ENCODE measurements around the gene NKX2-8. TPM values are rescaled to one million over a fixed set of nuclear protein-coding genes. Genes with fewer than 3 reads are reported as not detected.

NKX2-8 gene
- total RNA-seq, 1 experiment from 2014 or later: 0.18 TPM

DNA sequence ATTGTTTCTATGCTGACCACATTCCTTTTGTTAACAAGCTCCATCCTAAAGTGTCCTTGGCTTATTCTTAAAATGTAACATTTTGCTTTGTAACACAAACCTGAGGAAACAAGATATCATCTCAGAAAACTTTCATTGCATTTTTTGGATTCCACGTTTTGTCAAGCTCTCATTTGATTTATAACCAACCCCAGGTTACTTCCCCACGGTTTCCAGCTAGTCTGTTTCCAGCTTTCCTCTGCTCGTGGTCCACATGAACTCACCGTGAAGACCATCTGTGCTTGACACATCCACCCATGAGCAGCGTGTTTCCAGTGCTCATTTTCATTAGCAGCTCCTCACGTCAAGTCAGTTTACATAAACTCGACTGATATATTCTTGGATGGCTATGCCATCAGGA is 6.4 kb upstream of the NKX2-8 start:
- H3K27me3 ChIP-seq (ENCODE audit: control insufficient read depth, insufficient read depth, low read length): peaks cover 15% of the 10 kb centered on the region
- in situ Hi-C loops (cut with HindIII; ENCODE audit: low pct_unique_long_range_greater_than_20kb, low sequenced_read_pairs): no loop called here

DNA sequence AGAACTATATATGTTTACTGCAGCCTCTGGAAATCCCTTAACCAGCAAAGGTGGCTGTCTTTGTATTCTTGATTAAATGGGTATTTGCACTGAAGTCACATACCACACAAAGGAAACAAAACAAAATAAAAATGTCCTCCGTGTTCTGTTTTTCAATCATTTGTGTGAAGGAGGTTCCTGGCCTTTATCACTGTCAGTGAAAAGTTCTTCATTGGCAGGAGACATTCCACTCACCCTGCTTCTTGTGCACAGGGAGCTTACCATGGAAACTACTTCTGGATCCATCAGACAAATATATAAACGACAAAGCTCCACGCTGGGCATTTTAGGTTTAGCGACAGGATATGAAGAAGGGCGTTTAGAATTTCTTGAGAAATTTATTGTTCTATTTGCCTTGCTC is 5.7 kb upstream of the NKX2-8 start:
- DNase-seq (ENCODE audit: low read depth, low spot score) (no peak), ATAC-seq (no peak)
- H3K4me3 ChIP-seq (ENCODE audit: low read depth in 2 of 2, low read length in 2 of 2): no peak overlapping the region
- no TSS peak for BruUV-seq (replicated peaks)
- no peak overlapping the region for H3K27ac ChIP-seq (ENCODE audit: low read length)
- ChIA-PET POLR2A (no interaction called here), CTCF (no interaction called here)
- TF ChIP-seq POLR2AphosphoS5 (IDR thresholded peaks at IDR 0.05; ENCODE audit: low read depth, low read length) (no peak), TCF7L2 (IDR thresholded peaks at IDR 0.05; ENCODE audit: low read depth, low read length) (no peak), SIN3A (IDR thresholded peaks at IDR 0.05; ENCODE audit: borderline replicate concordance, insufficient read depth, low read depth, low read length) (no peak)
- TF ChIP-seq, protein P1, sequence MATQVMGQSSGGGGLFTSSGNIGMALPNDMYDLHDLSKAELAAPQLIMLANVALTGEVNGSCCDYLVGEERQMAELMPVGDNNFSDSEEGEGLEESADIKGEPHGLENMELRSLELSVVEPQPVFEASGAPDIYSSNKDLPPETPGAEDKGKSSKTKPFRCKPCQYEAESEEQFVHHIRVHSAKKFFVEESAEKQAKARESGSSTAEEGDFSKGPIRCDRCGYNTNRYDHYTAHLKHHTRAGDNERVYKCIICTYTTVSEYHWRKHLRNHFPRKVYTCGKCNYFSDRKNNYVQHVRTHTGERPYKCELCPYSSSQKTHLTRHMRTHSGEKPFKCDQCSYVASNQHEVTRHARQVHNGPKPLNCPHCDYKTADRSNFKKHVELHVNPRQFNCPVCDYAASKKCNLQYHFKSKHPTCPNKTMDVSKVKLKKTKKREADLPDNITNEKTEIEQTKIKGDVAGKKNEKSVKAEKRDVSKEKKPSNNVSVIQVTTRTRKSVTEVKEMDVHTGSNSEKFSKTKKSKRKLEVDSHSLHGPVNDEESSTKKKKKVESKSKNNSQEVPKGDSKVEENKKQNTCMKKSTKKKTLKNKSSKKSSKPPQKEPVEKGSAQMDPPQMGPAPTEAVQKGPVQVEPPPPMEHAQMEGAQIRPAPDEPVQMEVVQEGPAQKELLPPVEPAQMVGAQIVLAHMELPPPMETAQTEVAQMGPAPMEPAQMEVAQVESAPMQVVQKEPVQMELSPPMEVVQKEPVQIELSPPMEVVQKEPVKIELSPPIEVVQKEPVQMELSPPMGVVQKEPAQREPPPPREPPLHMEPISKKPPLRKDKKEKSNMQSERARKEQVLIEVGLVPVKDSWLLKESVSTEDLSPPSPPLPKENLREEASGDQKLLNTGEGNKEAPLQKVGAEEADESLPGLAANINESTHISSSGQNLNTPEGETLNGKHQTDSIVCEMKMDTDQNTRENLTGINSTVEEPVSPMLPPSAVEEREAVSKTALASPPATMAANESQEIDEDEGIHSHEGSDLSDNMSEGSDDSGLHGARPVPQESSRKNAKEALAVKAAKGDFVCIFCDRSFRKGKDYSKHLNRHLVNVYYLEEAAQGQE (IDR thresholded peaks at IDR 0.05; ENCODE audit: insufficient read depth in 1 of 2, low read depth in 2 of 2, low read length in 1 of 2): no peak
- TF ChIP-seq, protein P2, sequence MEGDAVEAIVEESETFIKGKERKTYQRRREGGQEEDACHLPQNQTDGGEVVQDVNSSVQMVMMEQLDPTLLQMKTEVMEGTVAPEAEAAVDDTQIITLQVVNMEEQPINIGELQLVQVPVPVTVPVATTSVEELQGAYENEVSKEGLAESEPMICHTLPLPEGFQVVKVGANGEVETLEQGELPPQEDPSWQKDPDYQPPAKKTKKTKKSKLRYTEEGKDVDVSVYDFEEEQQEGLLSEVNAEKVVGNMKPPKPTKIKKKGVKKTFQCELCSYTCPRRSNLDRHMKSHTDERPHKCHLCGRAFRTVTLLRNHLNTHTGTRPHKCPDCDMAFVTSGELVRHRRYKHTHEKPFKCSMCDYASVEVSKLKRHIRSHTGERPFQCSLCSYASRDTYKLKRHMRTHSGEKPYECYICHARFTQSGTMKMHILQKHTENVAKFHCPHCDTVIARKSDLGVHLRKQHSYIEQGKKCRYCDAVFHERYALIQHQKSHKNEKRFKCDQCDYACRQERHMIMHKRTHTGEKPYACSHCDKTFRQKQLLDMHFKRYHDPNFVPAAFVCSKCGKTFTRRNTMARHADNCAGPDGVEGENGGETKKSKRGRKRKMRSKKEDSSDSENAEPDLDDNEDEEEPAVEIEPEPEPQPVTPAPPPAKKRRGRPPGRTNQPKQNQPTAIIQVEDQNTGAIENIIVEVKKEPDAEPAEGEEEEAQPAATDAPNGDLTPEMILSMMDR (IDR thresholded peaks at IDR 0.05): no peak
- no peaks in the 10 kb centered on the region for H3K9me3 ChIP-seq (ENCODE audit: control insufficient read depth, insufficient read depth, low read depth, low read length)
- in situ Hi-C loops (cut with HindIII; ENCODE audit: low pct_unique_long_range_greater_than_20kb, low sequenced_read_pairs): no loop called here
- no peaks in the 10 kb centered on the region for H3K36me3 ChIP-seq (ENCODE audit: control insufficient read depth, insufficient read depth, low read length)
- H3K4me1 ChIP-seq (ENCODE audit: control insufficient read depth, insufficient read depth, low read length): no peaks in the 10 kb centered on the region
- intact Hi-C loops (cut with micrococcal nuclease; ENCODE audit: unreplicated experiment): no loop called here
- peaks cover 15% of the 10 kb centered on the region for H3K27me3 ChIP-seq (ENCODE audit: control insufficient read depth, insufficient read depth, low read length)

More for the DNA sequence above, 6.4 kb upstream of the NKX2-8 start:
- Histone ChIP-seq H3K4me3 (ENCODE audit: low read depth in 2 of 2, low read length in 2 of 2) (no peak overlapping the region), H3K9me3 (ENCODE audit: control insufficient read depth, insufficient read depth, low read depth, low read length) (no peaks in the 10 kb centered on the region), H3K4me1 (ENCODE audit: control insufficient read depth, insufficient read depth, low read length) (no peaks in the 10 kb centered on the region), H3K27ac (ENCODE audit: low read length) (no peak overlapping the region), H3K36me3 (ENCODE audit: control insufficient read depth, insufficient read depth, low read length) (no peaks in the 10 kb centered on the region)
- ChIA-PET CTCF (no interaction called here), POLR2A (no interaction called here)
- no TSS peak for BruUV-seq (replicated peaks)
- DNase-seq (ENCODE audit: low read depth, low spot score) (no peak), ATAC-seq (no peak)
- intact Hi-C loops (cut with micrococcal nuclease; ENCODE audit: unreplicated experiment): no loop called here
- TF ChIP-seq, protein P2 (IDR thresholded peaks at IDR 0.05): no peak
- no peak for TF ChIP-seq POLR2AphosphoS5 (IDR thresholded peaks at IDR 0.05; ENCODE audit: low read depth, low read length)
- no peak for TF ChIP-seq SIN3A (IDR thresholded peaks at IDR 0.05; ENCODE audit: borderline replicate concordance, insufficient read depth, low read depth, low read length)
- no peak for TF ChIP-seq TCF7L2 (IDR thresholded peaks at IDR 0.05; ENCODE audit: low read depth, low read length)
